Skeletal muscle cell (primary cell): ENCODE measurements around the gene OPTC.
A peak's percentile ranks its signal among the peaks of the same experiment; 100 is the strongest.

ENCODE experiments used
- DNase-seq: peaks from one replicate; pipeline ENCODE4 v3.0.0-alpha.2; 2010; ENCODE audit warnings: low read depth
- H3K4me3 ChIP-seq: 2 replicates; pipeline ENCODE4 v1.5.1; 2011; ENCODE audit warnings: low read depth, mild to moderate bottlenecking, control low read depth, low read length, moderate library complexity

Gene OPTC

DNA sequence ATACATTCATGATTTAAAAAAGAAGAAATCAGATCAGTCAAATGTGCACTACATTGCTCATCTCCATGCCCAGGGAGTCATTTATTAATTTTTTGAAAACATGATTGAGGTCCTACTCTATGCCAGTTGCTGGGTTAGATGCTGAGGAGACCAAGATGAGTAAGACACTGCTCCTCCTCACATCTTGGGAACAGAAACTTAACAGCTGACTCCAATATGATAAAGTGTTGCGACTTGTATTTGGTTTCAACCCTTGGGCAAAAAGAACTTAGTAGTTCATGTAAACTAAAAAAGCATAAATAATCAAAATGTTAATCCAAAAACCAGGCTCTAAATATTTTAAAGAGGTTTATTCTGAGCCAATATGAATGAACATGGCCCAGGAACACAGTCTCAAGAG, 56.9 kb downstream of the OPTC start:
- H3K4me3 ChIP-seq = no peak overlapping the region
- DNase-seq = no peak

DNA sequence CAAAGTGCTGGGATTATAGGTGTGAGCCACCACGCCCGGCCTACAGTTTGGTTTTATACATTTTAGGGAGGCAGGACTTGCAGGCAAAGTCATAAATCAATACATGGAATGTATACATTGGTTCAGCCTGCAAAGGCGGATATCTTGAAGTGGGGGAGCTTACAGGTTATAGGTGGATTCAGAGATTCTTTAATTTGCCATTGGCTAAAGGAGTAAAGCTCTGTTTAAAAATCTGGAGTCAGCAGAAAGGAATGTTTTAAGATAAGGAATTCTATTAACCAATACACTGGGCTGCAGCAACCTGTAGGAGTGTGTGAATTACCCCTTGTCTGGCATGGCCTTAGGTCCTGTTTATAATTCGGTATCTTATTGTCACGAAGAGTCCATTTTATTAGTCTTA, 57.6 kb downstream of the OPTC start:
- DNase-seq = no peak
- H3K4me3 ChIP-seq = no peak overlapping the region

DNA sequence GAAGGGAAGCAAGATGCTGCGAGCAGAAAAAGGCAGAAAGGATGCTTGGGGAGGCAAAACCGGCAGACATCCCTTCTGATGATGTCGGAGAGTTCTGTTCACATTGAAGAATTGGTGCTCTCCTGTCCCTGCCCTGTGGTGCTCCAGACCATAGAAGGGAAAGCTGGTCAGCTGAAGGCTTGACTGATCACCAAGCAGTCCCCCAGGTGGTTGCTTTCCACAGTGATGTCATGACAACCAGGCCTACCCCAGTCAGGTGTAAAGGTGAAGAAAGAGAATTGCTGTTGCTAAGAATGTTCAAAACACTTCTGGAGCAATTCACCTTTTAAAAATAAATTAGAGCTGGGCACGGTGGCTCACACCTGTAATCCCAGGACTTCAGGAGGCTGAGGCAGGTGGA, 59.5 kb downstream of the OPTC start:
- DNase-seq = no peak
- no peak overlapping the region for H3K4me3 ChIP-seq

DNA sequence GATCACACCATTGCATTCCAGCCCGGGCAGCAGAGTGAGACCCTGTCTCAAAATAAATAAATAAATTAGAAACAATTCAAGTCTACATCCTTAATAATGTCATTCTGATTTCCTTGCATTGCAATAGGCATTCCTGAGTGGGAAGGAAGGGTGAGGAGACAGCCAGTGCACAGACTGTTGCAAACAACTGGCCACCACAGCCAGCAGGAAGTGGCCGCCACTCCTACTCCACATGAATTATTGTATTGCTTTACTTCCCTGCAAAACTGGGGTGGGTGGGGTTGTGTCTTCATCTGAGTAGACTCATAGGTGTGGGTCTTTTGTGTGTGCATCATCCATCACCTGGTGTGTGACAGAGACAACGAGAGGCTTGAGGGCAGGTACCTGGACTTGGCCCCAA, 60.1 kb downstream of the OPTC start:
- no peak overlapping the region for H3K4me3 ChIP-seq

DNA sequence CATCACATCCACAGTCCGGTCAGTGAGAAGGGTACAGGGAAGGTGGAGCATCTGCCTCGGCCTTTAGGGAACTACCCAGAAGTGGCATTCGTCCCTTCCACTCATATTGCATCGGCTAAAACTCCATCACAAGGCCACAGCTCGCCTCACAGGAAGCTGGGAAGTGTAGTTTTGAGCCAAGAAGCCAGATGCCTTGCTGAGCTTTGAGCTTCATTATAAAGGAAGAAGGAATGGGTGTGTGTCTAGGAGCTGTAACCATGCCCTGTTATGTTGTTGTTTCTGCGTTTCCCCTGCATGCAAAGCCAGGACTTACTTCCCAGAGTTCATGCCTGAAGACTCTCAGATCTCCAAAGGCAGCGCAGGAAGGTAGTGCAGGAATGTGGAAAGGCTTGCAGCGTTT, 61.1 kb downstream of the OPTC start:
- DNase-seq = no peak
- H3K4me3 ChIP-seq = no peak overlapping the region

More for the DNA sequence above, 60.1 kb downstream of the OPTC start:
- DNase-seq = no peak

DNA sequence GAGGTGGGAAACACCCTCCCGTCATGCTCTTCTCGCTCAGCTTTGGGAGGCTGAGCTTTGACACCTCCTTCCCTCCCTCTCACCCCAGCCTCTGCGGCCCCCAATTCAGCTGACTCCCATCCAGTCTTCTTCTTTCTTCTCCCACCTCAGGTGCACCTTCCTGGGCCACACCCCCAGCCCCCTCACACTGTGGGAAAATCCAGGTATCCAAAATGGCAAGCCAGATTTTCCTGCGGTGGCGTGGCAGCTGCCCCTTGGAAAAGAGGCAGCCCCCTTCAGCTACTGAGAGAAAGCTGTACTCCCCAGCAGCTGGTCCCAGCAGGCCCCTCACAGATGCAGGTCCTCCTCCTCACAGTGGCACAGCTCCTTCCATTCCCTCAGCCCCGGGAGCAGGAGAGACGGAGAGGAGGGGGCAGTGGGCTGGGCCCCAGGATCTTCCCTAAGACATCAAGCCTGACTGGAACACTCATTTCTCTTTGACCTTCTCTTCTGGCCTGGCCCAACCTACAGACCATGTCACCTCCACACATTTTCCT, 61.6 kb downstream of the OPTC start:
- no peak for DNase-seq
- H3K4me3 ChIP-seq = no peak overlapping the region

DNA sequence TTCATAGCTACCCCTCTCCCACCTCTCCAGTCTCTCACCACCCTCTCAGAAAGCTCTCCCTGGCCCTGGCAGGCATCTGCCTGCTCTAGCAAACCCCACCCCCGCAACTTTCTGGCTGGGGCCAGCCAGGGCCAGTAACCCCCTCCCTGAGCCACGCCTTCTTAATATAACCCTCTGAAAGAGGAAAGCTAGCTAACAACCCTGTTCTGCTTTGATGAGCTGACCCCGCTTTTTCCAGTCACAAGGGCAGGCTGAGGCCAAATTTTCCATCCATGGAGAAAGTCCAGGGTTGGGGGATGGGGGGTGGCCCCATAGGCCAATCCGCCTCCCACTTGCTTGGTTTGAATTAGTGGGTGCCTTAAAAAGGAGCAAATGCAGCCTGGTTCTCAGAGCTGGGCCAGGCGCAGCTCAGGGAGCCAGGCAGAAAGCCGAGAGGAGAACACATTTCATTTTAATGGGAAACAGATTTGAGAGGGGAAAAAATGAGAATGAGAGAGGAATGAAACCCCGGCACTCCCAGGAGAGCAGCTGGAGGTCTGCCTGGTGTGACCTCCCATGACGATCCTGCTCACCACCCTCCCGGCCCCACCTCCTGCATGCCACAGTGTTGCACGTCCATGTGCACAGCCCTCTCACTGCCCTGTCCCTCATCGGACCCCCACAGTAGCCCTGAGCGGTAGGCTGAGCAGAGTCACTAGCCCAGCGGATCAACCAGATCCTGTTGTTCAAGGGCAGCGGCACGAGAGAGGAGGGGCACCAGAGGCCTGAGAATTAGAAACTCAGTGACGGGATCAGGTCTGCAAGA, 62.3 kb downstream of the OPTC start:
- peak; percentile 72 for DNase-seq
- no peak overlapping the region for H3K4me3 ChIP-seq

DNA sequence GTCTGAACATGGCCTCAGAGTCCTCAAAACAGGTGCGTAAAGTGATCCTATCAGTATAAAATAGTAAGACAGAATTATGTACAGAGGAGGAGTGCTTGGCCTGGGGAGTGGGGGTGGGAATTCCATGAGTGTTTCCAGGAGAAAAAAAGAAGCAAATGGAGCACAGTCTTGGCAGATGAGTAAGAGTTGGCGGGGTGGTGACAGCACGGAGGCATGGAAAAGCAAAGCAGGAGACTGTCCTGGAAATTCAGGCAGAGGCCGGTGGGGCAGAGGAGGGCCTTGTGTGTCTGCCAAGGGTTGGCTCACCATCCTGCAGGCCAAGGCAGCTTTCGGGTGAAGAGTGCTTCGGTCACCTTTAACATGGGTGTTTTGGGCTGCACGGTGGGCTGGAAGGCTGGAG, 63.4 kb downstream of the OPTC start:
- H3K4me3 ChIP-seq = no peak overlapping the region
- DNase-seq = peak; percentile 62

DNA sequence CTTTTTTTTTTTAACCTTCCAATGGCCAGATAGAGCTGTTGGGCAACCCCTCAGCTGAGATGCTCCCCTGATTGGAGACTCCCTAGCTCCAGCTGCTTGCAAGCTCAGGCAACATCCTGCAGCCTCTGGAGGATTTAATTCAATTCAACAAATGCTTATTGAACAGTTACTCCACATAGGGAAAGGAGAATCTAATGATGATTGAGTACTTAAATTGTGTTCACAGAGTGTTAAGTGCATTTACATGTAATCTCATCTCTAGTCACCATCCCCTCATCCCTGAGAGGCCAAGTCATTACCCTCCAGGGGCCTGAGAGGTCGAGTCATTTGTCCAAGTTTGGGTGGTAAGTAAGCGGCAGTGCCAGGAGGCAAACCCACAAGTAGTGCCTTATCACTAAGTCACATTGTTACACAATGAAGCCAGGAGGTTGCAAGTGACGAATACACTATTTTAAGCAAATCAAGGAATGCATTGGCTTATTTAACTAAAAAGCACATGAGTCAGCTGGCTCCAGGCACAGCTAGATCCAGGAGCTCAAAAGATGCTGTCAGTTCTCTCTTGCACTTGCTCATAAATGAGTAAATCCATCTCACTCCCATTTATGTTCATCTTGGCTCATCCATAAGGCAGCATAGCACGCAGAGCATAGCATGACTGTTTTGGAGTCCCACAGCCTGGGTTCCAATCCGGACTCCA, 64.3 kb downstream of the OPTC start:
- DNase-seq = peak; percentile 94
- no peak overlapping the region for H3K4me3 ChIP-seq
